Prostate gland (tissue), 2 donors: ENCODE measurements around the gene KAZN. TPM values are rescaled to one million over a fixed set of nuclear protein-coding genes. Genes with fewer than 3 reads are reported as not detected.

Source experiments
- DNase-seq: peaks from one replicate; pipeline ENCODE4 v3.0.0-alpha.2; 2019; ENCODE audit warnings: low spot score
- H3K27ac ChIP-seq, 2 donors: fragments of 200-600 bp; sonication (generic); 2 replicates each; pipeline ENCODE4 v1.5.1; 2017 to 2019
- H3K27me3 ChIP-seq: fragments of 200-600 bp; sonication (generic); replicated peaks from 2 replicates; pipeline ENCODE4 v1.5.1; 2019; ENCODE audit not compliant: insufficient read depth
- H3K36me3 ChIP-seq, 2 donors: fragments of 200-600 bp; sonication (generic); 1 replicate in 1 of 2; 2 replicates in 1 of 2; pipeline versions ENCODE4 v1.5.1 to v1.8.1; 2017 to 2019
- H3K4me1 ChIP-seq: fragments of 200-600 bp; sonication (generic); replicated peaks from 2 replicates; pipeline ENCODE4 v1.5.1; 2019
- H3K4me3 ChIP-seq, 2 donors: fragments of 200-600 bp; sonication (generic); 2 replicates each; pipeline ENCODE4 v1.5.1; 2017 to 2019
- H3K9me3 ChIP-seq: fragments of 200-600 bp; sonication (generic); 2 replicates; pipeline ENCODE4 v1.5.1; 2017
- CTCF ChIP-seq, 4 experiments: fragments of 200-600 bp in 2 of 4; fragments of 450-650 bp in 2 of 4; sonication (generic) in 2 of 4; IDR thresholded peaks; 1 replicate in 3 of 4; 2 replicates in 1 of 4; pipeline ENCODE4 v1.5.1; 2016 to 2019; ENCODE audit warnings: antibody characterized with exemption in 4 of 4, mild to moderate bottlenecking in 2 of 4, moderate library complexity in 2 of 4
- POLR2A ChIP-seq: fragments of 450-650 bp; IDR thresholded peaks from one replicate; pipeline ENCODE4 v1.6.1; 2016; ENCODE audit warnings: antibody characterized with exemption, mild to moderate bottlenecking
- POLR2AphosphoS5 ChIP-seq: sonication (generic); formaldehyde crosslinking; IDR thresholded peaks from one replicate; pipeline ENCODE4 v1.6.1; 2017; ENCODE audit warnings: antibody characterized with exemption
- WGBS: methylation state at CpG from one replicate; pipeline ENCODE4 v1.1.5; 2018; 5-methylcytosine and 5-hydroxymethylcytosine counted together
- intact Hi-C: fragments of 100-400 bp; cut with DNase I; formaldehyde crosslinking; loops from one replicate; pipeline ENCODE4 v1.14.2; 2022
- total RNA-seq, 2 donors: library from RNA; depleted of rRNA; stranded (reverse); fragments of >200 nt; gene quantifications; one replicate each; pipeline ENCODE4 v1.1.0, GENCODE V29; 2016

Gene KAZN
- total RNA-seq, 2 donors from 2014 or later: 8.3 to 12.7 TPM

DNA sequence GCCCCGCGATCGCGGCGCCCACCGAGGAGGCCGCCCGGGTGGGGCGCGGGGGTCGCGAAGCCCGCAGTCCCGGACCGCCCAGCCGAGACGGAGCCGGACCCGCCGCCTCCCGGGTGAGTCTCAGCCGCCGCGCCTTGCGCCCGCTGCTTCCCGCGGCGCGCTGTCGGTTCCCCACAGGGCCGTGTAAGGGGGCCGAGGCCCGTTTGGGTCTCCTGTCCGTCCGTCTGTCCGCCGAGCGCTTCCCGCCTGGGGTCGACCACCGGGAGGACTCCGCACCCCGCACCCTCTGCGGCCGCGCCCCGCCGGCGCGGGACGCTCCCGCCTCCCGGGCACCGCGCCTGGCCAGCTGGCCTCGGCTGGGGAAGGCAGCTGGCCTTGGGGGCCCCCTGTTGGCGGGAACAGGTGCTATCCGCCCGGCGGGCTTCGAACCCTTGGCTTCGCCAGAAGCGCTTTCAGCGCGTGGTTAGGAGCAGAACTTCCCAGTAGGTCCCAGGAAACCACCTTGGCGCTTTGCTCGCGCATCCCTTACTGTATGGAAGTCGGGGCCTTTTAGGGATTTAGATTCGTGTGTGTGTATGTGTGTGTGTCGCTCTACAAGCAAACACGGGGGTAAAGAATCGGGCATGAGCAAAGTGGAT lies 555.5 kb downstream of the KAZN start:
- H3K36me3 ChIP-seq: no peaks in the 10 kb centered on the region
- H3K9me3 ChIP-seq: no peaks in the 10 kb centered on the region
- peak overlapping the region; percentile 79 to 91 for H3K27ac ChIP-seq
- H3K4me3 ChIP-seq: peak overlapping the region; percentile 71 to 82
- under 1% methylated on average over 66 of the region's 74 CpGs for WGBS
- H3K4me1 ChIP-seq: peaks cover 4% of the 10 kb centered on the region
- intact Hi-C loops: loop anchor here (5.0 kb wide), 1 partner anchor 48 kb away; no protein-coding TSS in a partner anchor
- H3K27me3 ChIP-seq: no peaks in the 10 kb centered on the region
- DNase-seq: peak; percentile 39
- TF ChIP-seq CTCF (IDR thresholded peaks at IDR 0.05): peak; percentile 41 to 69 (median 56)
- no peak for TF ChIP-seq POLR2A

DNA sequence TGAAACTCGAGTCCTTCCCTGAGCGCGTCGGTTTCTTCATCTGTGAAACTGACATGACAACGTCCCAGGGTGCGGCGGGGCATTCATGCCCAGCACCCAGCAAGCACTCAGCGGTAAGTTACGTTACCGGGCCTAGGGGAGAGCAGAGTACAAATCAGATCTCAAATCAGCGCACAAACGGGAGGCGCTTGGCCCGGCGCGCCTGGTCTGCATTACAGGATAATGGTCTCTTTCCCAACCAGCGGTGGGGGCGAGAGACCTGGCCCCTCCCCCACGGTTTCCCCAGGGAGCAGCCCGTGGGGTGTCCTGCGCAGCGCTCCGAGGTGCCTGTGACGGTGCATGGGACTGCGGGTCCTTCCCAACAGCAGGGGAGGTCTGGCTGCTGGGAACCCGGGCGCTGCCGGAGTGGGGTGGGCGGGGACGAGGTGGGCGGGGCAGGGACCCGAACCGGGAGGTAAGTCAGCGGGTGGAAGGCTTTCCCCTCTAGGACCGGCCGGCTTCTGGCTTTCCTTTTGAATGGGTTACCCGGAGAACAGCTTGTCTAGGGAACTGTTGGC lies 556.1 kb downstream of the KAZN start:
- H3K4me1 ChIP-seq: peaks cover 4% of the 10 kb centered on the region
- peak overlapping the region; percentile 79 to 91 for H3K27ac ChIP-seq

GRCh38 chr1:15155191-15155590 lies 556.7 kb downstream of the KAZN start:
- Histone ChIP-seq H3K36me3 (no peaks in the 10 kb centered on the region), H3K4me3 (no peak overlapping the region), H3K4me1 (peaks cover 4% of the 10 kb centered on the region), H3K9me3 (no peaks in the 10 kb centered on the region), H3K27ac (peak overlapping the region in 1 of 2 donors; percentile 79), H3K27me3 (no peaks in the 10 kb centered on the region)
- WGBS: 85% methylated on average over 5 of the region's 5 CpGs
- TF ChIP-seq POLR2A: no peak
- TF ChIP-seq CTCF (IDR thresholded peaks at IDR 0.05): no peak
- no peak for TF ChIP-seq POLR2AphosphoS5
- DNase-seq: no peak
- intact Hi-C loops: no loop called here

More for the DNA sequence above, 556.1 kb downstream of the KAZN start:
- peak; percentile 28 for DNase-seq
- TF ChIP-seq POLR2AphosphoS5: no peak
- TF ChIP-seq POLR2A: peak; percentile 27
- TF ChIP-seq CTCF (IDR thresholded peaks at IDR 0.05): no peak
- H3K4me3 ChIP-seq: peak overlapping the region; percentile 71 to 82
- H3K9me3 ChIP-seq: no peaks in the 10 kb centered on the region
- WGBS: 3% methylated on average over 37 of the region's 37 CpGs
- no peaks in the 10 kb centered on the region for H3K27me3 ChIP-seq
- H3K36me3 ChIP-seq: no peaks in the 10 kb centered on the region
- intact Hi-C loops: loop anchor here (5.0 kb wide), 1 partner anchor 48 kb away; no protein-coding TSS in a partner anchor

GRCh38 chr1:15155888-15156741 lies 557.6 kb downstream of the KAZN start:
- Histone ChIP-seq H3K4me3 (no peak overlapping the region), H3K36me3 (no peaks in the 10 kb centered on the region), H3K27me3 (no peaks in the 10 kb centered on the region), H3K9me3 (no peaks in the 10 kb centered on the region), H3K4me1 (peaks cover 4% of the 10 kb centered on the region), H3K27ac (peak overlapping the region; percentile 57 to 79)
- intact Hi-C loops: no loop called here
- WGBS: 48% methylated on average over 11 of the region's 11 CpGs
- DNase-seq: no peak
- TF ChIP-seq CTCF (IDR thresholded peaks at IDR 0.05) (no peak), POLR2AphosphoS5 (no peak), POLR2A (no peak)
